ENCODE measurements around the gene MYO1E.

MYO1E gene

DNA sequence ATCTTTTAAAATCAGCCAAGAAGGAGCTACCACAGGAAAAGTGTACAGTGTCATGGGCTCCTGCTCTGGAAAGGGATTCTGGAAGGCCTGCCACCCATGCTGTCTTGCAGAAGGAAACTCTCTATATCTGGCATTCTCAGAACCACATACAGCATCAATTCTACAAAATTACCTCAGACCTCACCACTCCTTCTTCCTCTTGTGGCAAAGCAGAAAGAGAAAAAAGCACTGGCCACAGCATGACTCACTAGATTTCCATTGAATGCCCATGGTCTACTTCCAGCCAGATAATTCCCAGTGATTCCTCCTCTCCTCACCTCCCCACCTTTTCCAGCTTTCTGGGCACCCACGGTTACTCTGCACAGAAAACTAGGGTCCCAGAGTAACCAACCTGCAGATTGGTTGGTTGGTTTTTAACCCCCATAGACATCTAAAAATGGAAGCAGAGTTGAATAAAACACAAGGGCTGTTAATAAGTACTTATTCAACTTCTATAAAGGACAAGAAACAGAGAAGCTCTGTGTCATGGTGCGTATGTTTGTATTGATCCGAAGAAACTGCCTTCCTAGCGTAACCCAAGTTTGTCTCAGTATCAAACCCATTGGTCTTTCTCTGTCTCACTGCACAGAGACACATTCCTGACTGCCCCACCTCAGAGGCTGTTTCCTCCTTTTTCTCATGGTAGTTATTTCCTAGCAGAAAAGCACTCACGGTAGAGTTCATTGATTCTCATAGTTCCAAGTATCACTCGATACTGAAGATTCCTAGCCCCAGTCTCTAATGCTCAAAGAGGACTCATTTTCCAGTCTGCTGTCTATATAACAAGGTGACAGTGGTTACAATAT lies 98.3 kb downstream of the MYO1E start:
- intact Hi-C loops (cut with DNase I), result no loop called here
- no peak for DNase-seq

GRCh38 chr15:59273234-59273633 lies 99.4 kb downstream of the MYO1E start:
- intact Hi-C loops (cut with DNase I), result no loop called here
- no peak for DNase-seq

DNA sequence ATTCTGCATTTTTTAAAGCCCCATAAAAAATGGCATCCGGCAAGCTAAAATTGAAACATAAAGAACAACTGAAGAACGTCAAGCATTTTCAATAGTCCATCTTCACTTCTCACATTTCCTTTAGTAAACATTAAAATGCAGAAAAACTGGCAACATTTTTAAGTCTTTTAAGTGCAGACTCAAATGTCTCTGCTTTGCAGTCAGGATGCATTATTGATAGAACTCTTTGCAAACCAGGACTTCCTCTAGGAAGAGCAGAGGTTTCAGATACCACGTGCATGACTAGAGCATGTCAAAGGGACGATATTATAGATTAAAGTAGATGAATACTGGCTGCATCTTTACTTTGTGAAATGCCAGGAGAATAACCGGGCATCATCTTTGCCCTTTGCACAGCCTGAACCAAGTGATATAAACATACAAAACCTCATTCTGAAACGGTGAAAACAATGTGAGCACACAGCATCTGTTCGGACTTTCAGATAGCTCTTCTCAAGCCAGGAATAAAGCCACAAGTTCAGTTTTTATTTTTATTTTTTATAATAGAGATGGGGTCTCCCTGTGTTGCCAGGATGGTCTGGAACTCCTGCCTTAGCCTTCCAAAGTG lies 101.0 kb downstream of the MYO1E start:
- intact Hi-C loops (cut with DNase I), result no loop called here
- DNase-seq, result no peak

DNA sequence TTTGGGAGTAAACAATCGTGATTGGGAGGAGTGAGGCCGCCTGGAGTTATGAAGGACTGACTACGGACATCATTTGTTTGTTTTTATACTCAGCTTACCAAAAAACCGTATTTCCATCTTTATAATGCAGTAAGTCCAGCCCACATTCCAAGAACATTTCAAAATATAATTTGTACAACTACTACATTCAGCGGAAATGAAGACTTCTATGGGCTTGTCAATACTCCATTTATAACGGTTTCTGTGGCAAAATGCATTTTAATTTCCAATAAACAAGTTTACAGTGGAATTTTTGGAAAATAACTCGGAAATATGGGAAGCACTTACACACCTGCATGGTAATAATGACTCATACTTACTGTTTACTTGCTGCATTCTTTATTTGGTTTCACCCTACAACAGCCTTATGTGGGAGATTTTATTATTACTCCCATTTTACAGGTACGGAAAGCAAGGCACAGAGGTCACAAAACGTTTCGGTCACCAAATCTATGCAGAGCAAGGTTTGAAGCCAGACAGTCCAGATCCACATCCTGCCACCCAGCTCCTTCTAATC lies 103.7 kb downstream of the MYO1E start:
- intact Hi-C loops (cut with DNase I), result no loop called here
- no peak for DNase-seq

DNA sequence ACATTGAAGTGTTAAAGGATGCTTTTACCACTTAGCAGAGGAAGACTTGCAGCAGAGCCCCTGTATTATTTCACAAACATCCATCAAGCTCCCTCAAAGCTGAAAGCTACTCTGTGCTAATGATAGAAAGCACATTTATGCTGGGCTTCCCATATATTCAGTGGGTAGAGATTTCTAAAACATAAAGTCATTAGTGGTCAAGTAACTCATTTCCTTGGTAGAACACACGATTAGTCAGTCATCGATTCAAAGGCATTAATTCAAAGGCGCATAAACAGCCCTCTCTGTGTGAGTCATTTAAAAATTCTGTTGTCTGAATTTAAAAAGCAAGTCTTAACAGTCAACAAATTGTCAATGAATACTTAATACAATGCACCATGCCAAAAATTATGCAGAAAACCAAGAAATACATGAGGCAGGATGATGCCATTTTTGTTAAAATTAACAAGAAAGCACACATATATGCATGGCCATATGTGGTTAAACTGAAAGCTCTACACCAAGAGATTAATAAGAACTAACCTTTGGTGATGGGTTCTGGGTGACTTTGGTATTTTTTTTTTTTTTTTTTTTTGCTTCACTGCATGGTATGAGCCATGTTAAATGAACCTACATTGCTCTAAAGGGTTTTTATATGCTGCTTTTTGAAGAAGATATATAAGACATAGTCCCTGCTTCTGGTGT lies 104.4 kb downstream of the MYO1E start:
- intact Hi-C loops (cut with DNase I), result no loop called here

DNA sequence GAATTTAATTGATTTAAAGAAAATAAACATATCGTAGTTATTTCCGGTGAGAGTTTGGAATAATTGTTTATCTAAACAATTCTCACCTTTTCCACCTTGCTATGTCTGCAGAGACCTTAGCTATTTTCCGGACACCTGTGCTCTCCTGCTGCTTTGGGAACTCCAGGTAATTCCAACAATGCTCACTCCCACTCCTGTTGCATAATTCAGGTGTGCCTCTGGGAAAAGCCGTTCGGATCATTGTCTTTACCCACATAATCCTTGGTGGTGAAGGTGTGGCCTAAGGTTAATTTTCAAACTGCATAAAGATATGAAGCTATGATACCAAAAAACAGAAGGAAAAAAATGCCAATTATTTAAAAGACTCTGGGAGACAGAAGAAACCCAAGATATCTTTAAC lies 106.6 kb downstream of the MYO1E start:
- DNase-seq, result no peak
- intact Hi-C loops (cut with DNase I), result no loop called here

More for the DNA sequence above, 104.4 kb downstream of the MYO1E start:
- no peak for DNase-seq

DNA sequence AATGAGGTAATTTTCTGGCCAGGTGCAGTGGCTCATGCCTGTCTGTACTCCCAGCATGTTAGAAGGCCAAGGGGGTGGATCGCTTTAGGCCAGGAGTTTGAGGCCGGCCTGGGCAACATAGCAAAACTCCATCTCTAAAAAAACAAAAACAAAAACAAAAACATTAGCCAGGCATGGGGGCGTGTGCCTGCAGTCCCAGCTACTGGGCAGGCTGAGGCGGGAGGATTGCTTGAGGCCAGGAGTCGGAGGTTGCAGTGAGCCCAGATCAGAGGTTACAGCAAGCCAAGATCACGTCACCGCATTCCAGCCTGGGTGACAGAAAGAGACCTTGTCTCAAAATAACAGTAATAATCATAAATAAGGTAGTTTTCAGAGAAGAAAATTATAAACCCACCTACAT lies 110.4 kb downstream of the MYO1E start:
- intact Hi-C loops (cut with DNase I), result no loop called here
- no peak for DNase-seq

- peak; percentile 62 to 98 (median 82) for DNase-seq
- intact Hi-C loops (cut with DNase I), result no loop called here
These were observed 112.6 kb downstream of the MYO1E start for GRCh38 chr15:59260090-59260489.

DNA sequence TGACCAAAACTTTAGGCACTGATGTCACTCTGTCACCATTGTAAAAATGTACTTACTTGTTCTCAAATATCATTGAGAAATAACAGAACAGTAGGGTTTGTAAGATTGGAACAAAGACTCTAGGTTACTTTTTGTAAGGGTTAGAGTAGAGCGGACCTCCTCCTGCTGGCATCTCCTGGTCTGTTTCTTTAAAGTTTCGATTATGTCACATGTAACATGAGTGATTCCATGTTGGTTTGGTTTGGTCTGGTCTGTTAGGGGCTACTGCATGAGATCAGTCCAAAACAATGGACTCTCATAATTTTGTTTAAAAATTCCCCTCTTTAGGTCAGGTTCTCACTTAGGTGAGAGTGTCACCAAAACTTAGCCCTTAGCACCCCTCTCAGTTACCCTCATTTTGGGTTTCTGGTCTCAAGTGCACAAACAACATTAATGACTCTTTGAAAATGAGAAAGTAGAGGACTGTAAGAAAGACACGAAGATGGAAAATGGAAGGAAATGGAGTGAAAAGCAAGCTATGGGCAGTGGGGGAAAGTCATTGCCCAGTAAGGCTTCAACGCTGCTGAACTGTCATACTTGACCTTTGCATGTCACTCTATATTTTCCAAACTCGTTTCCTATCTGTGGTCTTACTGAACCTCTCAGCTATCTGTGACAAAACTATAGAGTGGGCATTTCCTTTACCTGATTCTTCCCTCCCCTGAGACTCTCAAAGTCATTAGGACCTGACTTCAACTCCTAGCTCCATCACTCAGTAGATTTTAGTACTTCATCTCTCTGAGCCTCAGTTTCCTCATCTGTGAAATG lies 113.3 kb downstream of the MYO1E start:
- DNase-seq, result no peak
- intact Hi-C loops (cut with DNase I), result no loop called here

DNA sequence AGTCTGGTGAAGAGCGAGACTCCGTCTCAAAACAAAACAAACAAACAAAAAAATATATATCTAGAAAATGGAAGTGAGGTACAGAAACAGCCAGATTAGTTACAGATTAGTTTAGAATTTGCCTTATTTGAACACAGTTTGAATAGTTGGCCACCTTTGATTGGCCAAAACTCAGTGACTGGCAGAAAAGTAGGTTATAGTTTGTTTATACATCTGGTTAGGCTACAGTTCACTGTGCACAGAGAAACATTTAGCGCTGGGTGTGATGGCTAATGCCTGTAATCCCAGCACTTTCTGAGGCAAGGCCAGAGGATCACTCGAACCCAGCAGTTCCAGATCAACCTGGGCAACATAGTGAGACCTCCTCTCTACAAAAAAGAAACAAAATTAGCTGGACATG lies 114.4 kb downstream of the MYO1E start:
- no peak for DNase-seq
- intact Hi-C loops (cut with DNase I), result no loop called here

DNA sequence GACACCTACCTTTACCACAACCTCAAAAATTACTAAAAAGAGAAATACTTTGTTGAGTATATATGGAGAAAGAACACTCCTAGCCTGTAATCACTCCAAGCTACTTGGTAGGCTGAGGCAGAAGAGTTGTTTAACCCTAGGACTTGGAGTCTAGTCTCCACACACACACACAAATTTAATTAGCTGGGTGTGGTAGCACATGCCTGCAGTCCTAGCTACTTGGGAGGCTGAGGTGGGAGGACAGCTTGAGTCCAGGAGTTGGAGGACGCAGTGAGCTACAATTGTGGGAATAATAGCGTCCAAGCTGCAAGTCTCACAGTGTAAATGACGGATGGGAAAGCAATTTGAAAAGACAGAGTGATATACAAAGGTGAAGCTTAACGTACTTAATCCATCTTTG lies 115.5 kb downstream of the MYO1E start:
- intact Hi-C loops (cut with DNase I), result no loop called here
- DNase-seq, result no peak

DNA sequence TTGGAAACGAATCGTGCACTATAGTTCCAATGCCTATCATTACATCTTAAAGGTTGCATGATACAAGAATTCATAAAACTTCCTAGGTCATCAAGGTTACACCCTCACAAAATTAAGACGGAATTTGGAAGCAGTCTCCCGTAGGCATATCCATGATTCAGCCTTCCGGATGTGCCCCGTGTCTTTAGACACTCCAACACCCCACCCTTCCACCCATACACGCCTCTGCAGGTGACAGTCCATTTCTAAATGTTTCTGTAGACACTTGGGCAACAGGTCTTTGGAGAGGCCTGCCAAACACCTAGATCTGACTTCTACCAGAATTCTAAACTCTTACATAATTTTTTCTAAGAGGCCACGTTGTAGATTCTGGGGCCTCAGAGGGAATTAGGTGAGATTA lies 116.2 kb downstream of the MYO1E start:
- intact Hi-C loops (cut with DNase I), result no loop called here
- DNase-seq, result no peak

DNA sequence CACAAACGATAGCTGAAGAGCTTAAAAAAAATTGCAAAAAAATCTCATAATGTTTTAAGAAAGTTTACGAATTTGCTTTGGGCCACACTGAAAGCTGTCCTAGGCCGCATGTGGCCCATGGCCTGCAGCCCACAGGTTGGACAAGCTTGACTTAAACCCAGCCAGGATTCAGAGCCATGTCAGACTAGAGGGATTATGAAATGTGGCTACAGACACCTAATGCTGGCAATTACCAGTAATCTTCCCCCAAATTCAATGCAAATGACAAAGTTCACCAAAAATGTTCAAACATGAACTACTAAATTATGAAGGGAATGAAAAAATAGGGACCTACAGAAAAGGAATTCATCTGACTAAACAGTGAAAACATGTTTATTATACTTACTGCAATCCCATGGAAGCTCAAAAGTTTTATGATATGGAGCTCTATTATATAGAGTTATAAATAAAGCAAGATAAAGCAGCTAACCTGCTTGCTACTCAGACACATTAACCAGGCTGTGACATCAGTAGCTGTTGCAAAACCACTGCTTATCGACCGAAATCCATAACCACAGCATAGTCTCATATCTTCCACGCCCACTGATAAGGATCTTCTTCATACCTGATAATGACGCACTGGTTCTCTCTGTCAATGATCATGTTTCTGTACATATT lies 116.9 kb downstream of the MYO1E start:
- intact Hi-C loops (cut with DNase I), result no loop called here
- no peak for DNase-seq

DNA sequence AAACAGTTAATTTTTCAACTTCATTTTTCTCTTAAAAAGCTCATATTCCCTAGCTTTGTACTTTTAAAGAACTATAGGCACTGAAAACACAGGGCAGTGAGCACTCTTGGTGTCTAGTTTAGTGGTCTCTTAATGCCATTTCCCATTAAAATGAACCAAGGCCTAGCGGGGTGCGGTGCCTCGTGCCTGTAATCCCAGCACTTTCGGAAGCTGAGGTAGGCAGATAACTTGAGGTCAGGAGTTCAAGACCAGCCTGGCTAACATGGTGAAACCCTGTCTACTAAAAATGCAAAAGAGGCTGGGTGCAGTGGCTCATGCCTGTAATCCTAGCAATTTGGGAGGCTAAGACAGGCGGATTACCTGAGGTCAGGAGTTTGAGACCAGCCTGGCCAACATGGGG lies 120.5 kb downstream of the MYO1E start:
- intact Hi-C loops (cut with DNase I), result no loop called here

GRCh38 chr15:59251001-59251845 lies 121.4 kb downstream of the MYO1E start:
- intact Hi-C loops (cut with DNase I), result no loop called here
- DNase-seq, result no peak

More for the DNA sequence above, 120.5 kb downstream of the MYO1E start:
- DNase-seq, result no peak

- no peak for DNase-seq
- intact Hi-C loops (cut with DNase I), result no loop called here
These were observed 122.4 kb downstream of the MYO1E start for GRCh38 chr15:59250249-59250648.

- no peak for DNase-seq
- intact Hi-C loops (cut with DNase I), result loop anchor here (5.0 to 10.0 kb wide), 2 partner anchors 125 to 242 kb away; partner anchors contain the start of gene MYO1E
These were observed 122.9 kb downstream of the MYO1E start for GRCh38 chr15:59249816-59250215.

DNA sequence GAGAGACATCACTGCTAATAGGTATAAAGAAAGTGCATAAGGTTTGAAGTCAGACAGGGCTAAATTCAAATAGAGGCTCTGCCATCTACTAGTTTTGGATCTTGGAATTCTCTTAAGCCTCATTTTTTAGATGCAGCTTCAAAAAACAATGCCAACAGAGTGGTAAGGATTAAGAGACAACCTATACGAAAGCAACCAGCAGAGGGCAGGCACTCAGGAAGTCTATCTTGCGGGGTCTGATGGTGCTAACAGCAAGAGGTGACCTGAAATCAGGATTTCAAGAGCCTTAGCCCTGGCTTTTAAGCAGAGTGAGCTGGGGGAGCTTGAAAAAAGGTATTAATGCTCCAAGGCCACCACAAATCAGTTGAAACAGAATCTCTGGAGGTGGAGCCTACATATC lies 125.3 kb downstream of the MYO1E start:
- DNase-seq, result peak in 6 of 10 donors; percentile 44 to 87 (median 58)
- intact Hi-C loops (cut with DNase I), result loop anchor here (5.0 to 10.0 kb wide), 2 partner anchors 127 to 245 kb away; partner anchors contain the start of gene MYO1E

DNA sequence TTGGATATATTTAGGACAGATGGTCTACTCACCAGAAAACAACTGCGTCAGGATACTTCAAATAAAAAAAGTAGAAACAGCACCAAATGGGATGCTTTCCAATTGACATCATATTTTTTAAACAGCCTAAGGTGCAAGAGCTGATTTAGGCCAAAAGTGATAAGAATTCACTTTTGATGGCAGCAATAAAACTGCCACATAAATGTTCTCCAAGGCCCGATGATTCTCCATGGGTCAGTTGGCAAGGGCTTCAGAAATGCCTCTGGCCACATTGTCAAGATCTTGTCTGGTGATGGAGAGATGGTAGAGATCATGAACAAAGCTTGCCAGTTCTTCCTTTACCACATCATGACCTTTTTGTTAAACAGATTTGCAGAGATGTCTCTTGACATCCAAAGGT lies 127.1 kb downstream of the MYO1E start:
- no peak for DNase-seq

More for the DNA sequence above, 127.1 kb downstream of the MYO1E start:
- intact Hi-C loops (cut with DNase I), result loop anchor here (5.0 to 10.0 kb wide), 2 partner anchors 129 to 247 kb away; partner anchors contain the start of gene MYO1E
